Osteoblast (primary cell): Measurements from ENCODE around the gene TPM1. TPM values are rescaled to one million over a fixed set of nuclear protein-coding genes. Genes with fewer than 3 reads are reported as not detected.

ENCODE experiments used
- DNase-seq: peaks from one replicate; pipeline ENCODE4 v3.0.0; 2011; ENCODE audit warnings: low spot score, mixed read lengths; ENCODE audit not compliant: insufficient read length; ENCODE audit errors: missing footprints
- H2AFZ ChIP-seq: 2 replicates; pipeline ENCODE4 v1.6.0; 2011; ENCODE audit warnings: mild to moderate bottlenecking, low read length
- H3K27ac ChIP-seq: 2 replicates; pipeline ENCODE4 v1.5.1; 2011; ENCODE audit warnings: mild to moderate bottlenecking, low read depth, low read length, moderate library complexity
- H3K27me3 ChIP-seq: 2 replicates; pipeline ENCODE4 v1.6.0; 2012; ENCODE audit warnings: mild to moderate bottlenecking, control low read depth, inconsistent platforms, low read length, moderate library complexity; ENCODE audit not compliant: insufficient read depth
- H3K36me3 ChIP-seq: 2 replicates; pipeline ENCODE4 v1.5.1; 2011; ENCODE audit warnings: mild to moderate bottlenecking, low read length, control low read depth, moderate library complexity; ENCODE audit not compliant: insufficient read depth
- H3K4me1 ChIP-seq: 2 replicates; pipeline ENCODE4 v1.5.1; 2011; ENCODE audit warnings: mild to moderate bottlenecking, low read length, control low read depth, moderate library complexity; ENCODE audit not compliant: insufficient read depth
- H3K4me2 ChIP-seq: 2 replicates; pipeline ENCODE4 v1.6.0; 2011; ENCODE audit warnings: mild to moderate bottlenecking, low read length; ENCODE audit not compliant: insufficient read depth
- H3K4me3 ChIP-seq: fragments of 200-600 bp; sonication (generic); 3 replicates; pipeline ENCODE4 v1.5.1; 2012; ENCODE audit warnings: mild to moderate bottlenecking, low read length, inconsistent platforms; ENCODE audit not compliant: insufficient read depth
- H3K79me2 ChIP-seq: 2 replicates; pipeline ENCODE4 v1.6.0; 2012; ENCODE audit warnings: mild to moderate bottlenecking, low read length, control low read depth, inconsistent platforms; ENCODE audit not compliant: insufficient read depth
- H3K9me3 ChIP-seq: 2 replicates; pipeline ENCODE4 v1.5.1; 2011; ENCODE audit warnings: low read depth, low read length, control low read depth
- H4K20me1 ChIP-seq: 2 replicates; pipeline ENCODE4 v1.6.0; 2012; ENCODE audit warnings: mild to moderate bottlenecking, low read length, control low read depth; ENCODE audit not compliant: insufficient read depth
- total RNA-seq: library from RNA; depleted of rRNA; stranded (reverse); fragments of >200 nt; gene quantifications from 2 replicates; pipeline ENCODE4 v1.2.3, GENCODE V29; 2012
- TF ChIP-seq, protein P1 (sequence below): IDR thresholded peaks from 2 replicates; pipeline ENCODE4 v1.5.1; 2011; ENCODE audit warnings: mild to moderate bottlenecking, low read depth, low read length, moderate library complexity; ENCODE audit errors: extremely low read depth

The TPM1 gene
- total RNA-seq, 1 donor: 1,563 TPM

DNA sequence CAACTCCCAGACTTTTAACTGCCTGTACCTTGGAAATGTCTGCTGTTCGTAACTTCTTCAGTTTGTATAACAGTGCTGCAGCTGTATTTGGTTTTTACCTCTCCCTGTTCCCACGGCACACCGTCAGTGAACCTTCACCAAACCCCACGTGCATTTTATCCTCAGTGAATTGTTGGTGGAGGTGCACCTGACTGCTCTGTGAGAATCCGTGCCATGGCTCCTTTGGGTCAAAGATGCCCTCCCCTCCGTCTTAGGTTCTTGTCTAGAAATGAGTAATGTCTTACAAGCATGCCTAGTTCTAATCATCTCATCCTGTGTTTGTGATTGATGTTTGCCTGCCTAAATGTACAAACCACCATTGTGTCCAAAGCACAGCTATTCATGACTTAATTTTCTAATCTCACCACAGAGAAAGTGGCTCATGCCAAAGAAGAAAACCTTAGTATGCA lies 28.2 kb downstream of the TPM1 start:
- peaks cover 34% of the 10 kb centered on the region for H4K20me1 ChIP-seq
- no peaks in the 10 kb centered on the region for H3K9me3 ChIP-seq
- no peak overlapping the region for H2AFZ ChIP-seq
- H3K27ac ChIP-seq: peak overlapping the region; percentile 36
- TF ChIP-seq, protein P1, sequence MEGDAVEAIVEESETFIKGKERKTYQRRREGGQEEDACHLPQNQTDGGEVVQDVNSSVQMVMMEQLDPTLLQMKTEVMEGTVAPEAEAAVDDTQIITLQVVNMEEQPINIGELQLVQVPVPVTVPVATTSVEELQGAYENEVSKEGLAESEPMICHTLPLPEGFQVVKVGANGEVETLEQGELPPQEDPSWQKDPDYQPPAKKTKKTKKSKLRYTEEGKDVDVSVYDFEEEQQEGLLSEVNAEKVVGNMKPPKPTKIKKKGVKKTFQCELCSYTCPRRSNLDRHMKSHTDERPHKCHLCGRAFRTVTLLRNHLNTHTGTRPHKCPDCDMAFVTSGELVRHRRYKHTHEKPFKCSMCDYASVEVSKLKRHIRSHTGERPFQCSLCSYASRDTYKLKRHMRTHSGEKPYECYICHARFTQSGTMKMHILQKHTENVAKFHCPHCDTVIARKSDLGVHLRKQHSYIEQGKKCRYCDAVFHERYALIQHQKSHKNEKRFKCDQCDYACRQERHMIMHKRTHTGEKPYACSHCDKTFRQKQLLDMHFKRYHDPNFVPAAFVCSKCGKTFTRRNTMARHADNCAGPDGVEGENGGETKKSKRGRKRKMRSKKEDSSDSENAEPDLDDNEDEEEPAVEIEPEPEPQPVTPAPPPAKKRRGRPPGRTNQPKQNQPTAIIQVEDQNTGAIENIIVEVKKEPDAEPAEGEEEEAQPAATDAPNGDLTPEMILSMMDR: no peak
- DNase-seq: no peak
- peaks cover 63% of the 10 kb centered on the region for H3K36me3 ChIP-seq
- H3K4me3 ChIP-seq: no peak overlapping the region
- peaks cover 27% of the 10 kb centered on the region for H3K4me1 ChIP-seq
- no peak overlapping the region for H3K4me2 ChIP-seq
- H3K79me2 ChIP-seq: peaks cover 6% of the 10 kb centered on the region
- H3K27me3 ChIP-seq: no peaks in the 10 kb centered on the region

- H3K9me3 ChIP-seq: no peaks in the 10 kb centered on the region
- H3K4me2 ChIP-seq: no peak overlapping the region
- no peaks in the 10 kb centered on the region for H3K27me3 ChIP-seq
- no peak overlapping the region for H2AFZ ChIP-seq
- H3K27ac ChIP-seq: peak overlapping the region; percentile 36
- TF ChIP-seq, protein P1: no peak
- peaks cover 27% of the 10 kb centered on the region for H4K20me1 ChIP-seq
- no peak for DNase-seq
- no peak overlapping the region for H3K4me3 ChIP-seq
- H3K36me3 ChIP-seq: peaks cover 56% of the 10 kb centered on the region
- H3K79me2 ChIP-seq: no peaks in the 10 kb centered on the region
- peaks cover 31% of the 10 kb centered on the region for H3K4me1 ChIP-seq
Observed at GRCh38 chr15:63071288-63071909, 28.9 kb downstream of the TPM1 start.

DNA sequence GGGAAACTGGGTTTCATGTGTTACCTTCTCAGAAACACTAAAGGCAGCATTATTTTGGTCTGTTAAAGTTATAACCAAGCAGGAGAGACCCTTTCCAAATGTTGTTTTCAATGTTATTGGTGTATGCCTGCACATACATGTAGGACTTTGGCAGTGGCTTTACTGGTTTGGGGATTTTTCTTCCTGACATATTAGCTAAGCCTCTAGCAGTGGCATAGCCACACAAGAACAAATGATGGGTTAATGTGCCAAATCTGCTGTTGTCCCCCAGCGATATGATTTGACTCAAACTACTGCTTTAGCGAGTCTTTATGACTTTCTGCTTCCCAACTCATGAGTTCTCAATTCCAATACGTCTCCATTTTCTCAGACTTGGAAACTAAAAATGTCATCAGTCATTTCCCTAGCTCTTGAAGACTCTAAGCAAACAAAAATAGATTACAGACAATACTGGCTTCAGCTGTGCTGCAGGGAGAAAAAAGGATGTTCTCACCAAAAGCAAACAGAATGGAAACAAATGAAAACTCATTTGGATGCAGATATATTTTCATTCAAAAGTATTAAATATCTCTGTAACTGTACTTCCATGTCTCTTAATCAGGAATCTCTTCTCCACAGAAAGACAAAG lies 29.6 kb downstream of the TPM1 start:
- peaks cover 49% of the 10 kb centered on the region for H3K36me3 ChIP-seq
- H3K4me2 ChIP-seq: no peak overlapping the region
- H3K27me3 ChIP-seq: no peaks in the 10 kb centered on the region
- no peaks in the 10 kb centered on the region for H3K79me2 ChIP-seq
- DNase-seq: no peak
- H4K20me1 ChIP-seq: peaks cover 24% of the 10 kb centered on the region
- TF ChIP-seq, protein P1: no peak
- peak overlapping the region; percentile 36 for H3K27ac ChIP-seq
- peaks cover 30% of the 10 kb centered on the region for H3K4me1 ChIP-seq
- H2AFZ ChIP-seq: no peak overlapping the region
- no peaks in the 10 kb centered on the region for H3K9me3 ChIP-seq
- no peak overlapping the region for H3K4me3 ChIP-seq

- H2AFZ ChIP-seq: no peak overlapping the region
- H3K79me2 ChIP-seq: no peaks in the 10 kb centered on the region
- no peak overlapping the region for H3K4me2 ChIP-seq
- H3K9me3 ChIP-seq: no peaks in the 10 kb centered on the region
- TF ChIP-seq, protein P1: no peak
- peaks cover 18% of the 10 kb centered on the region for H4K20me1 ChIP-seq
- no peaks in the 10 kb centered on the region for H3K27me3 ChIP-seq
- H3K36me3 ChIP-seq: peaks cover 42% of the 10 kb centered on the region
- no peak overlapping the region for H3K4me3 ChIP-seq
- no peak for DNase-seq
- H3K4me1 ChIP-seq: peaks cover 24% of the 10 kb centered on the region
- peak overlapping the region; percentile 36 for H3K27ac ChIP-seq
Observed at GRCh38 chr15:63072809-63073277, 30.3 kb downstream of the TPM1 start.
